Naive B cell (primary cell): Measurements from ENCODE around the gene LRFN4. TPM values are rescaled to one million over a fixed set of nuclear protein-coding genes. Genes with fewer than 3 reads are reported as not detected.

Experiments
- ATAC-seq, 2 donors: fragments of 150-1000 bp; cut with Tn5 transposase; 2 replicates each; pipeline ENCODE4 v1.10.0; 2021; ENCODE audit warnings: low read depth in 2 of 2, mild to moderate bottlenecking in 2 of 2, moderate library complexity in 2 of 2
- DNase-seq: peaks from one replicate; pipeline ENCODE4 v3.0.0; 2022
- H3K27ac Mint-ChIP-seq, 6 donors: one replicate each; pipeline ENCODE4 v1.8.0; 2020 to 2022; ENCODE audit warnings: mild to moderate bottlenecking in 6 of 6, mixed read lengths in 6 of 6, moderate library complexity in 5 of 6, inconsistent platforms in 2 of 6
- H3K27me3 Mint-ChIP-seq, 3 donors: one replicate each; pipeline ENCODE4 v1.8.0; 2021 to 2022; ENCODE audit warnings: mixed read lengths in 3 of 3, mild to moderate bottlenecking in 1 of 3
- H3K36me3 Mint-ChIP-seq, 2 donors: one replicate each; pipeline ENCODE4 v1.8.0; 2020 to 2022; ENCODE audit warnings: mixed read lengths in 2 of 2, inconsistent platforms in 1 of 2, mild to moderate bottlenecking in 1 of 2
- H3K4me1 Mint-ChIP-seq, 3 donors: one replicate each; pipeline ENCODE4 v1.8.0; 2020 to 2022; ENCODE audit warnings: mixed read lengths in 3 of 3, inconsistent platforms in 1 of 3, mild to moderate bottlenecking in 1 of 3, moderate library complexity in 1 of 3
- H3K4me3 Mint-ChIP-seq, 8 donors: one replicate each; pipeline ENCODE4 v1.8.0; 2020 to 2022; ENCODE audit warnings: mild to moderate bottlenecking in 8 of 8, mixed read lengths in 8 of 8, moderate library complexity in 8 of 8, inconsistent platforms in 2 of 8
- H3K9me3 Mint-ChIP-seq, 7 donors: one replicate each; pipeline ENCODE4 v1.8.0; 2020 to 2022; ENCODE audit warnings: mixed read lengths in 7 of 7, mild to moderate bottlenecking in 5 of 7, inconsistent platforms in 2 of 7, moderate library complexity in 1 of 7
- polyA plus RNA-seq, 6 donors: library from polyadenylated mRNA; unstranded; fragments of 300-500 nt; fragmentation: Illumina TruSeq; gene quantifications; one replicate each; pipeline ENCODE4 v1.2.3, GENCODE V29; 2021; ENCODE audit warnings: low read depth in 6 of 6

LRFN4 gene
- polyA plus RNA-seq, 6 donors from 2014 or later, result 0.19 to 1.7 (median 0.70) TPM

DNA sequence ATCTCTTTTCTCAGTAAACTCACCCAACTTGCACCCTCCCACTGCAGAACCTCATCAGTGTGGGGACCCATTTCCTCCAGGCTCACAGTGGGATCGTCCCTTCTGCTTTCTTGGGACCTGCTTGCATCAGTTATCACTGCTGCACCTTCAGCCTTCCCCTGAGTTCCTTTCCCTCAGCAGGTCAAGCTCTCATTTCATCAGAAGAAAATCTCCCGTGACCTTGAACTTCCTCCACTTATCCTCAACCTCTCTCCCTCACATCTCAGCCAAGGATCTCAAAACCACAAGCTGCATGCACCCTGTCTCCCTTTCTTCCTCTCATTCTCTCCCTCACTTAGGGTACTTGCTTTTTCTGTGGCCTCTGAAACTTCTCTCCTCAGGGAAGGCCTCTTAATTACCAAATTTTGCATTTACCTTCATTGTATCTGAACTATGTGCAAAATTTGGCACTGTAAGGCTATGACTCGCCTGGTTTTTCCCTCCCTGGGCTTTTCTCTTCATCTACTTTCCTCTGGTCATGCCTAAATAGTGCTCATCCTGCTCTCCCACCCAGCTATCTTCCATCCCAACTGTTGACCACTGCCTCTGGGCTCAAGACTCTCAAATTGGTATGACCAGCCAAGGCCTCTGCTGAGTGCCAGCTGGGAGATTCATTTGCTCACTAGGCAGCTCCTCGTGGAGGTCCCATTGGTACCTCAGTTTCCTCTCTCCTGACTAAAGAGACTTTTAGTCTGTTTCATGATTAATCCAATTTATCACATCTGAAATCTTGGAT lies 16.4 kb upstream of the LRFN4 start:
- ATAC-seq (no peak), DNase-seq (no peak)
- H3K4me1 Mint-ChIP-seq, result peaks cover 31 to 62% (median 54%) of the 10 kb centered on the region in 3 donors
- H3K27ac Mint-ChIP-seq, result peak overlapping the region; percentile 26 to 91 (median 71)
- H3K4me3 Mint-ChIP-seq, result peak overlapping the region in 4 of 8 donors; percentile 54 to 73 (median 55)
- no peaks in the 10 kb centered on the region for H3K9me3 Mint-ChIP-seq
- H3K36me3 Mint-ChIP-seq, result no peaks in the 10 kb centered on the region
- no peaks in the 10 kb centered on the region for H3K27me3 Mint-ChIP-seq

DNA sequence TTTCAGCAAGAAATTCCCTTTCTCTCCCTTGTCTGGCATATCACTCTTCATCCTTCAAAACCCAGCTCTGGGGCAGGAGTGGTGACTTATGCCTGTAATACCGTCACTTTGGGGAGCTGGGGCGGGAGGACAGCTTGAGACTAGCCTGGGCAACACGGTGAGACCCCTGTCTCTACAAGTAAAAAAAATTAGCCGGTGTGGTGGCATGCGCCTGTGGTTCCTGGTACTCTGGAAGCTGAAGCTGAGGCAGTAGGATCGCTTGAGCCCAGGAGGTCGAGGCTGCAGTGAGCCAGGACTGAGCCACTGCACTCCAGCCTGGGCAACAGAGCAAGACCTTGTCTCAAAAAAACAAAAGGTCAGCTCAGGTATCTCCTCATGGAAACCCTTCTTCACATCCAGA lies 15.0 kb upstream of the LRFN4 start:
- ATAC-seq (no peak), DNase-seq (no peak)
- Mint-ChIP-seq H3K9me3 (no peaks in the 10 kb centered on the region), H3K36me3 (no peaks in the 10 kb centered on the region), H3K27me3 (no peaks in the 10 kb centered on the region), H3K4me3 (peak overlapping the region; percentile 85 to 96 (median 92)), H3K4me1 (peaks cover 28 to 58% (median 49%) of the 10 kb centered on the region in 3 donors), H3K27ac (peak overlapping the region in 5 of 6 donors; percentile 87 to 97 (median 96))

DNA sequence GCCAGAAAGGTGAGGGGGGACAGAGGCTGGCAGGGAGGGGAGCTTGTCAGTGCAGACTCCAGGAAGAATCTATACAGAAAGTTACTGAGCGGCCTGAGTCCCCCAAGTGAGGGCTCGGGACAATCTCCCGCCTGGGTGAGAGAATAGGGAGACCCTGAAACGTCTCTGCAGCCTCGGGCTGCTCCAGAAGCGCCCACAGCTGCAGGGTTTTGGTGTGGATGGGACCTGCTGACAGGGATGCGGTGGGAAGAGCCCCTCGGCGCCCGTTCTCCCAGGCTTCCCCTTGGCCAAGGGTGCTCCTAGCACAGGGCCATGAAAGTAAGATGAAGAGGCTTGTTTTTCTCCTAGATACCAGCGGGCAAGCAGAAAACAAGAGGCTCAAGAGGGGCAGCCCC lies 14.4 kb upstream of the LRFN4 start:
- Mint-ChIP-seq H3K27ac (peak overlapping the region; percentile 87 to 97 (median 95)), H3K4me1 (peaks cover 28 to 58% (median 49%) of the 10 kb centered on the region in 3 donors), H3K4me3 (peak overlapping the region; percentile 85 to 96 (median 92)), H3K9me3 (no peaks in the 10 kb centered on the region), H3K27me3 (no peaks in the 10 kb centered on the region), H3K36me3 (no peaks in the 10 kb centered on the region)
- ATAC-seq, result no peak
- DNase-seq, result no peak

DNA sequence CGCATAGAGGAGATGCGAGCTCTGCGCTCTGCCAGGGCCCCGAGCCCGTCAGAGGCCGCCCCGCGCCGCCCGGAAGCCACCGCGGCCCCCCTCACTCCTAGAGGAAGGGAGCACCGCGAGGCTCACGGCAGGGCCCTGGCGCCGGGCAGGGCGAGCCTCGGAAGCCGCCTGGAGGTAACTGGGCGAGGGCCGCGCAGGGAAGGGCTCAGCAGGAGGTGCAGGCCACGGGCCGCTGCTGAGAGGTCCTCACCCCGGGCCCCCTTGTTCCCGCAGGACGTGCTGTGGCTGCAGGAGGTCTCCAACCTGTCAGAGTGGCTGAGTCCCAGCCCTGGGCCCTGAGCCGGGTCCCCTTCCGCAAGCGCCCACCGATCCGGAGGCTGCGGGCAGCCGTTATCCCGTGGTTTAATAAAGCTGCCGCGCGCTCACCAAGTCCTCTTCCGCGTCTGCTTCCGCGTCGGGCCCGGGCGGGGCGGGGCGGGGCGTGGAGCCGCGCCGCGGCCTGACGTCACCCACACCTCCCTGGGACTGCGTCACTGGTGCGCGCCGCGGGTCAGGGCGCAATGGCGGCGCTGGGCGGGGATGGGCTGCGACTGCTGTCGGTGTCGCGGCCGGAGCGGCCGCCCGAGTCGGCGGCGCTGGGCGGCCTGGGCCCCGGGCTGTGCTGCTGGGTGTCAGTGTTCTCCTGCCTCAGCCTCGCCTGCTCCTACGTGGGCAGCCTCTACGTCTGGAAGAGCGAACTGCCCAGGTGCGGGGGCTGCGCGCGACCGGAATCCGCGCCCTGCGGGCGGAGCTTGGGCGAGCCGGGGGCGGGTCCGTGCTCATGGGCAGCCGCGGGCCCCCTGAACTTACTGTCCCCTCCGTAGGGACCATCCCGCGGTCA lies 13.7 kb upstream of the LRFN4 start, which contains the start of gene RCE1:
RCE1 (plus strand) TSS at position 546 of the 880 bp plus-strand sequence; CDS start at position 561, 15 bp downstream.
- Mint-ChIP-seq H3K4me3 (peak within 1 kb of the TSS; percentile 85 to 97 (median 93)), H3K36me3 (no peaks in the 10 kb centered on the region), H3K27ac (peak within 1 kb of the TSS; percentile 87 to 97 (median 96)), H3K4me1 (peaks cover 28 to 58% (median 49%) of the 10 kb centered on the region in 3 donors), H3K9me3 (no peaks in the 10 kb centered on the region), H3K27me3 (no peaks in the 10 kb centered on the region)
- peak; percentile 91 for DNase-seq
- ATAC-seq, result peak; percentile 91

DNA sequence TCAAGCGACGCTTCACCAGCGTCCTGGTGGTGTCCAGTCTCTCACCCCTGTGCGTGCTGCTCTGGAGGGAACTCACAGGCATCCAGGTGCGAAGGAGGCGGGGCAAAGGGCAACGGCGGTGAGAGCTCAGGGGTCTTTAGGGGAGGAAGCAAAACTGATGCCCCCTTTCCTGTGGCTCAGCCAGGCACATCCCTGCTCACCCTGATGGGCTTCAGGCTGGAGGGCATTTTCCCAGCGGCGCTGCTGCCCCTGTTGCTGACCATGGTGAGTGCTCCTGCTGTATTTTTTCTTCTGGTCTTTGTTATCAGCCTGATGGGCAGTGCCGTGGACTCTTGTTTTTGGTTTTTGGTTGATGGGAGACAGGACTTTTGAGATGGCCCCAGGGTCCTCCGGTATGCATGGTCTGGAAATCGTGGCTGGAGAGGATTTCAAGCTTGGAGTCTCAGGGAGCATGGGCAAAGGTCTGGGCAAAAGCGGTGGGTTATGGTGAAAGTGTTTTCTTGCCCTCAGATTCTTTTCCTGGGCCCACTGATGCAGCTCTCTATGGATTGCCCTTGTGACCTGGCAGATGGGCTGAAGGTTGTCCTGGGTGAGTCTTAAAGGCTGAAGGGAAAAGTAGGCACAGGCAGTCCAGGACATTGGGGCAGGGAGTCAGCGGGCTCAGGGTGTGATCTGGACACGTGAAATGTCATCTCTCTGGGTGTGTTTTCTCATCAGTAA lies 12.9 kb upstream of the LRFN4 start:
- Mint-ChIP-seq H3K36me3 (no peaks in the 10 kb centered on the region), H3K4me3 (peak overlapping the region; percentile 85 to 97 (median 93)), H3K27ac (peak overlapping the region; percentile 83 to 96 (median 93)), H3K4me1 (peaks cover 28 to 55% (median 49%) of the 10 kb centered on the region in 3 donors), H3K27me3 (no peaks in the 10 kb centered on the region), H3K9me3 (no peaks in the 10 kb centered on the region)
- ATAC-seq (no peak), DNase-seq (no peak)

DNA sequence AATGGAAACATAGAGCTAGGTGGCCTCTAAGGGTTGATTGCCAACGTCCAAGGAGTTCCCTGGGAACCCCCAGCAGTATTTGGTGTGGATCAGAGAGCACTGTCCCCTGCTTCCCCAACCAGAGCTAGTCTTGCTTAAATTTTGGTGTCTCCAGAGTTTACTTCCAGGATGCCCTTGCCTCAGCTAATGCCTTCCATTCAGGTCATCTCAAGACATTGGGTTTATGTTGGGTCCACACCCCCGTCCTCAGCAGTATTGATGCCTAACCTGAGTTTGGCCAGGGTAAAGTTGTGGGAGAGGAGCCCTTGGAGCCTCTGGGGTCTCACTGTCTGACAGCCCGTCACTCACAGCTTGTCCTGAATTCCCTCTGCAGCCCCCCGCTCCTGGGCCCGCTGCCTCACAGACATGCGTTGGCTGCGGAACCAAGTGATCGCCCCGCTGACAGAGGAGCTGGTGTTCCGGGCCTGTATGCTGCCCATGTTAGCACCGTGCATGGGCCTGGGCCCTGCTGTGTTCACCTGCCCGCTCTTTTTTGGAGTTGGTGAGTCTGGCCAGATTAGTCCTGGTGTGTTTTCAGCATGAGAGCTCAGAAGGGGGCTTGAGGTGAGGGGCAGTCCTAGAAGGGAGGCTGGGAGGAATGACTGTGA lies 12.2 kb upstream of the LRFN4 start:
- DNase-seq (no peak), ATAC-seq (no peak)
- Mint-ChIP-seq H3K9me3 (no peaks in the 10 kb centered on the region), H3K4me3 (peak overlapping the region; percentile 85 to 97 (median 93)), H3K27ac (peak overlapping the region; percentile 53 to 96 (median 93)), H3K36me3 (no peaks in the 10 kb centered on the region), H3K4me1 (peaks cover 28 to 49% (median 49%) of the 10 kb centered on the region in 3 donors), H3K27me3 (no peaks in the 10 kb centered on the region)

DNA sequence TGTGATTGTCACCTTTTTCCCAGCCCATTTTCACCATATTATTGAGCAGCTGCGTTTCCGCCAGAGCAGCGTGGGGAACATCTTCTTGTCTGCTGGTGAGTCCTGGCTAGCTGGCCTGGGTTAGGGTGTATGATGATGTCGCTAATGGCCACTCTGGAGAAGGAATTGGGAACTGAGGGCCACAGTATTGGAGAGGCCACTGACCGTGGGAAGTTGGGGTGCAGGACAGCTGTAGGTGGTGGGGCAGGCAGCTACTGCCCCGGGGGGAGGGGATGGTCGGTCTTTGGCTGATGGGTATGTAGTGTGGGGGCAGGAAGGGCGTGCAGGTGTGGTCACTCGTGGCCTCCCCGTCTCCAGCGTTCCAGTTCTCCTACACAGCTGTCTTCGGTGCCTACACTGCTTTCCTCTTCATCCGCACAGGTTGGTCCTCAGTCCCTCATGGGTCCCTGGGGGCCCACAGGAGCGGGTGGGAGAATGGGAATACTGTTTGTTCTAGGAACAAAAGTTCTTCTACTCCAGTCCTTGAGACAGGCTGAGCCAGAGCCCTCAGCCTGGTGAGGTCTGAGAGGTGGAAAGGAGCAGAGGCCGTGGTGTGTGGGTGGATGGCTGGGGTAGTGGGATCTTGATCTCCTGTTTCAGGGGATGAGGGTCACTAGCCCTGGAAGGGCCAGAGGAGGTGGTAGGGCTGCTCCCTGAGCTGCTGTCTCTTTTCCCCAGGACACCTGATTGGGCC lies 11.6 kb upstream of the LRFN4 start:
- peak overlapping the region in 4 of 6 donors; percentile 23 to 78 (median 52) for H3K27ac Mint-ChIP-seq
- ATAC-seq (no peak), DNase-seq (no peak)
- peak overlapping the region in 7 of 8 donors; percentile 60 to 94 (median 88) for H3K4me3 Mint-ChIP-seq
- H3K9me3 Mint-ChIP-seq, result no peaks in the 10 kb centered on the region
- H3K27me3 Mint-ChIP-seq, result no peaks in the 10 kb centered on the region
- H3K4me1 Mint-ChIP-seq, result peaks cover 24 to 50% (median 42%) of the 10 kb centered on the region in 3 donors
- H3K36me3 Mint-ChIP-seq, result no peaks in the 10 kb centered on the region

DNA sequence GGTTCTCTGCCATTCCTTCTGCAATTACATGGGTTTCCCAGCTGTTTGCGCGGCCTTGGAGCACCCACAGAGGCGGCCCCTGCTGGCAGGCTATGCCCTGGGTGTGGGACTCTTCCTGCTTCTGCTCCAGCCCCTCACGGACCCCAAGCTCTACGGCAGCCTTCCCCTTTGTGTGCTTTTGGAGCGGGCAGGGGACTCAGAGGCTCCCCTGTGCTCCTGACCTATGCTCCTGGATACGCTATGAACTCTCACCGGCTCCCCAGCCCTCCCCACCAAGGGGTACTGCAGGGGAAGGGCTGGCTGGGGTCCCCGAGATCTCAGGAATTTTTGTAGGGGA lies 11.0 kb upstream of the LRFN4 start:
- H3K36me3 Mint-ChIP-seq, result no peaks in the 10 kb centered on the region
- no peak for DNase-seq

DNA sequence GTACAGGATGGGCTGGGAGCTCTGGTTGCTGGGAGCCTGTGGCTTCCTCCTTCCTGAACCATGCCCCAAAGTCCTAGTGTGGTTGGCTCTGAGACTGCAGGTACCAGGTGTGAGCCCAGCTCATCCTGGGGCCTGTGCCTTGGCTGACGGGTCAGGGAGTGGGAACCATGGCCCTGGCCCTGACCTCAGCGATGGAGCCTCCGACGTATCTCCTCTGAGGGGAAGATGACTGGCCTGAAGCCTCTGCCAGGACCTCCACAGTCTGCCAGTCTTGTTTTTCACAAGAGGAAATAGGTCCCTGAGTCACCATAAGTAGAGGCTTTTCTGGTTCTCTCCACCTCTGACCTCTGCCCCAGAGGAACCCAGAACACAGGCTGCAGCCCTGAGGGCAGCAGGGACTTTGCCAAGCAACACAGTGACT lies 10.2 kb upstream of the LRFN4 start:
- no peak for DNase-seq
- ATAC-seq, result no peak
- no peaks in the 10 kb centered on the region for H3K36me3 Mint-ChIP-seq
- H3K4me3 Mint-ChIP-seq, result peak overlapping the region in 3 of 8 donors; percentile 46 to 63 (median 61)
- H3K9me3 Mint-ChIP-seq, result no peaks in the 10 kb centered on the region
- peaks cover 19 to 44% (median 31%) of the 10 kb centered on the region in 3 donors for H3K4me1 Mint-ChIP-seq
- H3K27me3 Mint-ChIP-seq, result no peaks in the 10 kb centered on the region
- H3K27ac Mint-ChIP-seq, result no peak overlapping the region

More for the DNA sequence above, 11.0 kb upstream of the LRFN4 start:
- Mint-ChIP-seq H3K4me3 (peak overlapping the region in 5 of 8 donors; percentile 9 to 94 (median 57)), H3K9me3 (no peaks in the 10 kb centered on the region), H3K27me3 (no peaks in the 10 kb centered on the region), H3K4me1 (peaks cover 19 to 49% (median 37%) of the 10 kb centered on the region in 3 donors), H3K27ac (peak overlapping the region in 1 of 6 donors; percentile 37)
- no peak for ATAC-seq

DNA sequence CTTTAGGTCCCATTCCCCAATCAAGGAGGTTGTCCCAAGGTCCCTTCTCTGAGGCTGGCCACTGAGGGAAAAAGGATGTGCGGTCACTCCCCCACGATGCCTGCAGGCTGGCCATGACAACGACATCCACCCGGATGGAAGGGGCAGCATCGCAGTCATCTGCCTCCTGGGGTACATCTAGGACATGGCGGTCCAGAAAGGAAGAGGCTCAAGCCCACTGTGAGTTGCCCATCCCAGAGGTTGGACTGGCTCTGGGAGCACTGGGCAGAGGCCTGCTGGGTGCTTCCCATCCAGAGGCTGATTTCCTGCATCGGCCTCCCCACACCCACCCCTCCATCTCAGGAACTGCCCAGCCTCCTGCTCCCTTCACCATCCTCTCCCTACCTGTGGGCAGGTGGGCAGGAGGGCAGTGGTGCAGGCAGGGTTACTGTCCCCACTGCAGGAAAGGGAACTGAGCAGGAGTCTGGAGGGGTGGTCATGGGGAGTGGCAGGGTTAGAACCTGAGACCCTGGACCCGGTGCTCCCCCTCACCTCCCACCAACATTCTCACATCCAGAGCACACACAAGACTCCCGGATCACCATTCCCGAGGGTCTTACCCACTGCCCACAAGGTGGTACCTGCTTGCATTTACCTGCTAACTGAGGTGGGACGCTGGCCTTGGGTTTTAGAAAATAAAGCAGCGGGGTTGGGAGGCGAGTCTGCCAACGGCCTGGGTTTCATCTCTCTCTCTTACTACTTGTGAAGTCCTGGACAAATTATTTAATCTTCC lies 9.2 kb upstream of the LRFN4 start:
- Mint-ChIP-seq H3K9me3 (no peaks in the 10 kb centered on the region), H3K27me3 (no peaks in the 10 kb centered on the region), H3K36me3 (no peaks in the 10 kb centered on the region), H3K4me1 (peaks cover 16 to 42% (median 26%) of the 10 kb centered on the region in 3 donors), H3K4me3 (peak overlapping the region in 1 of 8 donors; percentile 57), H3K27ac (peak overlapping the region in 1 of 6 donors; percentile 24)
- ATAC-seq (no peak), DNase-seq (no peak)

DNA sequence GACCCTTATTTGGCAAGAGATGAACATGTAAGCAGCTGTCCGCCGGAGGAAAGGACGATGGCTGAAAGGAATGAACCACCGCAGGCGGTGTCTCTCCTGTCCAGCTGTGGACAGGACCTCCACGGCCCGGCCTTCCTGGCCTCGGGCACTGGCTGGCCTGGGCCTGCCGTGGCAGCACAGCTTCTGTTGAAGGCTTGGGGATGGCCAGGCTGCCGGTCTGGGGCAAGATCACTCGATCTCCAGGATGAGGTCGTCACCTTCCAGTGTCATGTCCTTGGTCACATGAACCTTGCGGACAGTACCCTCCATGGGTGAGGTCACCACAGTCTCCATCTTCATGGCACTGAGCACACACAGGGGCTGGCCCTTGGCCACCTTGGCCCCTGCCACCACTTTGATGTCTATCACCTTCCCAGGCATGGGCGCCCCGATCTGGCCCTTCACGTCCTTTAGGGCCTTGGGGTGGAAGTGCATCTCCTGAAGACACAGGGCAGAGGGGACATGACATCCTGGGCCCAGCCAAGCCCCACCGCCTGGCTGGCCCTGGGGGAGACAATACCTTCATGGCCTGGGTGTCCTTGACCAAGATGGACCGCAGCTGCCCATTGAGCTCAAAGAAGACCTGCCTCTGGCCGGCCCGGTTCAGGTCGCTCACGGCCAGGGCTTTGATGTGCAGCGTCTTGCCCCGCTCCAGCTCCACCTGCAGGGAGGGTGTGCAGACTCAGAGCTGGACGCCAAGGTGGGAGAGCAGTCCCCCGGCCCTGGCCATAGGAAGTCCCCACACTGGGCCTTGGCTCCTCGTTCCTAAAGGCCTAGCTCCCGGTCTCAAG lies 8.0 kb upstream of the LRFN4 start:
- no peaks in the 10 kb centered on the region for H3K9me3 Mint-ChIP-seq
- no peak for DNase-seq

More for the DNA sequence above, 8.0 kb upstream of the LRFN4 start:
- H3K27me3 Mint-ChIP-seq, result no peaks in the 10 kb centered on the region
- ATAC-seq, result no peak
- H3K4me3 Mint-ChIP-seq, result no peak overlapping the region
- H3K27ac Mint-ChIP-seq, result peak overlapping the region in 1 of 6 donors; percentile 29
- H3K4me1 Mint-ChIP-seq, result peaks cover 13 to 40% (median 23%) of the 10 kb centered on the region in 3 donors
- no peaks in the 10 kb centered on the region for H3K36me3 Mint-ChIP-seq
